PFSK-1 (cell line): ENCODE measurements around the gene CBFB.

ENCODE experiments used
- FOXP2 ChIP-seq: optimal IDR thresholded peaks from 2 replicates; pipeline ENCODE3; 2011; ENCODE audit warnings: borderline replicate concordance, control low read depth, inconsistent platforms; ENCODE audit not compliant: insufficient read depth; ENCODE audit errors: extremely low read length, extremely low read depth
- POLR2AphosphoS5 ChIP-seq: IDR thresholded peaks from 2 replicates; pipeline ENCODE4 v1.6.1; 2012; ENCODE audit warnings: low read depth, mild to moderate bottlenecking, control low read depth, low read length, moderate library complexity
- SIN3A ChIP-seq: IDR thresholded peaks from 2 replicates; pipeline ENCODE4 v1.6.1; 2012; ENCODE audit warnings: mild to moderate bottlenecking, low read length, moderate library complexity, borderline replicate concordance; ENCODE audit not compliant: insufficient read depth
- TAF1 ChIP-seq: IDR thresholded peaks from 2 replicates; pipeline ENCODE4 v1.6.1; 2012; ENCODE audit warnings: low read length, control low read depth, borderline replicate concordance; ENCODE audit not compliant: insufficient read depth
- TF ChIP-seq, protein P1 (sequence below), 2 experiments: IDR thresholded peaks; 2 replicates each; pipeline versions ENCODE4 v1.6.1 to v1.8.0; 2011 to 2012; ENCODE audit warnings: low read depth in 2 of 2, low read length in 2 of 2, control low read depth in 1 of 2, inconsistent platforms in 1 of 2, mild to moderate bottlenecking in 1 of 2, moderate library complexity in 1 of 2; ENCODE audit not compliant: insufficient read depth in 1 of 2

Gene CBFB

DNA sequence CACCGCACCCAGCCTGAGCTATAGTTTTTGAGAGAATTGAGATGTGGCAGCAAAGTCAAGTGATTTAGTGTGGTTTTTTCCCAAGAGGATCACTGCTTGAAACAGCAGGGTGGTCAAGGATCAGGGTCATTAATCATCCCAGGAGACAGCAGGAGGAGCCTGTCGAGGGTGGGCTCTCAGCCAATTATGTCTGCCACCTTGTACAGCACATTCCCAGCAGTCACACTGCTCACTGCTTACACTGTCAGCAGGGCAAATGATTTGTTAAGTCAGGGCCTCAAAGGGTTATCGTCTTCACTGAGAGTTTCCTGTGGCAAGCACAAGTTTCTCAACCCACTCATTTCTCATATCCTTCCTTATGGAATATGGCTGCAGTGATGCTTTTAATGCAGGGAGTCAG lies 108.7 kb downstream of the CBFB start:
- TF ChIP-seq TAF1 (no peak), FOXP2 (no peak), POLR2AphosphoS5 (no peak), SIN3A (no peak)
- TF ChIP-seq, protein P1, sequence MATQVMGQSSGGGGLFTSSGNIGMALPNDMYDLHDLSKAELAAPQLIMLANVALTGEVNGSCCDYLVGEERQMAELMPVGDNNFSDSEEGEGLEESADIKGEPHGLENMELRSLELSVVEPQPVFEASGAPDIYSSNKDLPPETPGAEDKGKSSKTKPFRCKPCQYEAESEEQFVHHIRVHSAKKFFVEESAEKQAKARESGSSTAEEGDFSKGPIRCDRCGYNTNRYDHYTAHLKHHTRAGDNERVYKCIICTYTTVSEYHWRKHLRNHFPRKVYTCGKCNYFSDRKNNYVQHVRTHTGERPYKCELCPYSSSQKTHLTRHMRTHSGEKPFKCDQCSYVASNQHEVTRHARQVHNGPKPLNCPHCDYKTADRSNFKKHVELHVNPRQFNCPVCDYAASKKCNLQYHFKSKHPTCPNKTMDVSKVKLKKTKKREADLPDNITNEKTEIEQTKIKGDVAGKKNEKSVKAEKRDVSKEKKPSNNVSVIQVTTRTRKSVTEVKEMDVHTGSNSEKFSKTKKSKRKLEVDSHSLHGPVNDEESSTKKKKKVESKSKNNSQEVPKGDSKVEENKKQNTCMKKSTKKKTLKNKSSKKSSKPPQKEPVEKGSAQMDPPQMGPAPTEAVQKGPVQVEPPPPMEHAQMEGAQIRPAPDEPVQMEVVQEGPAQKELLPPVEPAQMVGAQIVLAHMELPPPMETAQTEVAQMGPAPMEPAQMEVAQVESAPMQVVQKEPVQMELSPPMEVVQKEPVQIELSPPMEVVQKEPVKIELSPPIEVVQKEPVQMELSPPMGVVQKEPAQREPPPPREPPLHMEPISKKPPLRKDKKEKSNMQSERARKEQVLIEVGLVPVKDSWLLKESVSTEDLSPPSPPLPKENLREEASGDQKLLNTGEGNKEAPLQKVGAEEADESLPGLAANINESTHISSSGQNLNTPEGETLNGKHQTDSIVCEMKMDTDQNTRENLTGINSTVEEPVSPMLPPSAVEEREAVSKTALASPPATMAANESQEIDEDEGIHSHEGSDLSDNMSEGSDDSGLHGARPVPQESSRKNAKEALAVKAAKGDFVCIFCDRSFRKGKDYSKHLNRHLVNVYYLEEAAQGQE (IDR thresholded peaks at IDR 0.05; ENCODE audit: insufficient read depth in 1 of 2, low read depth in 2 of 2, low read length in 2 of 2): no peak

DNA sequence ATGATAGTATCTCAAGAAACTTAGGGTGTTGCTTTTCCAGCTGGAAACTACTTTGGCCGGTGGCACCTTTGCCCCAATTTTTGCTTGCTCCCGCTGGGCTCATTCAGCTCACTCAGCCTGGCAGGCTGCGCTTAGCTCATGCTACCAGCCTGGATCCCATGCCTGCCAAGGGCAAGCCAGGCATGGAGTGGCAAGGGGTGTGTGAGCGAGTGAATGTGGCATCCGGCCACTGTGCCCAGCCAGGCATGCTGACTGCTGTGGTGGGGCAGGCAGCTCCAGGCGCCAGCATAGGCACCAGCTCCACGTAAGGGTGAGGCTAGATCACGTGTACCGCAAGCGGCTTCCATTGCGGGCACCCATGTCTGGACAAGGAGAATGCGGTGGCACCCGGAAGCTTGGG lies 112.4 kb downstream of the CBFB start:
- no peak for TF ChIP-seq SIN3A
- TF ChIP-seq FOXP2: no peak

DNA sequence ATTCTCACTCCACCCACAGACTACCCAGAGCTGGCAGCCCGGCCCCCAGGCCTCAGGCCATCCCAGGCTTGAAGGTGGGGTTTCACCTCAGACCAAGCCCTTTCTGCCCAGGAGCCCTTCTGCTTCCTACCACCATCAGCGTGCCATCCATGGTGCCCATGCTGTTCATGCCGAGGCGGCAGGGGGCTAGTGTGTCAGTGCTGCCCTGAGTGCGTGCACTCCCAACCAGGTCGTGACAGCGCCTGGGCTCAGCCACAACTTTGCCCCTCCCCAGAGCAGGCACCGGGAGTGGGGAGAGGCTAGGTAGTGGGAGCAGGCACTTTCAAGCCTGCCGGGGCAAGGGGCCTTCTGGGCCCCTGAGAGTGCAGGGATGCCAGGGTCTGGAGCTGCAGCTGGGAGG lies 113.4 kb downstream of the CBFB start:
- TF ChIP-seq FOXP2 (no peak), SIN3A (no peak), POLR2AphosphoS5 (no peak), TAF1 (no peak)
- TF ChIP-seq, protein P1 (IDR thresholded peaks at IDR 0.05; ENCODE audit: insufficient read depth in 1 of 2, low read depth in 2 of 2, low read length in 2 of 2): no peak

DNA sequence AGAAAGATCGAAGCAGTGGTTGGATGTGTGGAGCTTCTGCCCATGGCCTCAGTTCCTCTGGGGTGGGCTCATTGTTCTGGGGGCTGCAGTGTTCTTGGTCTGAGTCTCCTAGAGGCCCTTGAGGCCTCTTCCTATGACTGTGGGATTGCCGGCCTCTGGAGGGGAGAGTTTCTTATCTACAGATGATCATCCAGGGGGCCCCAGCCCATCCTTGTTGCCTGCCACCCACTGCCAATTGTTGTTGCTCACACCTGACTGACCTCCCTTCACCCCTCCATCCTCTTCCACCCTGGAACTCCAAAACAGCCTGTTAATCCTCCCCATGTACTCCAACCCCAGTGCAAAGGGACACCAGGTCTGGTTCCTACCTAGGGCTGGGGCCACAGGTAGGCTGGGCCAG lies 116.0 kb downstream of the CBFB start:
- no peak for TF ChIP-seq SIN3A
- no peak for TF ChIP-seq TAF1
- TF ChIP-seq, protein P1 (IDR thresholded peaks at IDR 0.05; ENCODE audit: insufficient read depth in 1 of 2, low read depth in 2 of 2, low read length in 2 of 2): no peak
- no peak for TF ChIP-seq POLR2AphosphoS5
- no peak for TF ChIP-seq FOXP2

DNA sequence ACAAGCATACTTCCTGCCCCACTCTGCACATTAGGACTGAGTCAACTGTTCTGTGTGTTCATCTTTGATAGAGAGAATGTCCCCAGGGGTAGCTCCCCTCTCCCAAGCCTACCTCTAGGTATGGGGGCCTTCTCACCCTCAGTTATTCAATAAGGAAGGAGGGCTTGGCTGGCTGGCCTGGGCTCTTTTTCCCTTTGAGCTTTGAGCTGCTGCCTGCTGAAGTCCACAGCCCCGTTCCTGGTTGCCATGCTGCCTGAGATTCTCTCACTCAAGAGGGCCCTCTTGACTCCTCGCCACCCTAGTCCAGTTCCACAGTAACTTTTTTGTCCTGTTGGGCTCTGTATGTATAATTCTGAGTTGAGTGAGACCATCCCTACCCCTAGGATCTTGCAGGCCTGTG lies 116.8 kb downstream of the CBFB start:
- TF ChIP-seq FOXP2: no peak

DNA sequence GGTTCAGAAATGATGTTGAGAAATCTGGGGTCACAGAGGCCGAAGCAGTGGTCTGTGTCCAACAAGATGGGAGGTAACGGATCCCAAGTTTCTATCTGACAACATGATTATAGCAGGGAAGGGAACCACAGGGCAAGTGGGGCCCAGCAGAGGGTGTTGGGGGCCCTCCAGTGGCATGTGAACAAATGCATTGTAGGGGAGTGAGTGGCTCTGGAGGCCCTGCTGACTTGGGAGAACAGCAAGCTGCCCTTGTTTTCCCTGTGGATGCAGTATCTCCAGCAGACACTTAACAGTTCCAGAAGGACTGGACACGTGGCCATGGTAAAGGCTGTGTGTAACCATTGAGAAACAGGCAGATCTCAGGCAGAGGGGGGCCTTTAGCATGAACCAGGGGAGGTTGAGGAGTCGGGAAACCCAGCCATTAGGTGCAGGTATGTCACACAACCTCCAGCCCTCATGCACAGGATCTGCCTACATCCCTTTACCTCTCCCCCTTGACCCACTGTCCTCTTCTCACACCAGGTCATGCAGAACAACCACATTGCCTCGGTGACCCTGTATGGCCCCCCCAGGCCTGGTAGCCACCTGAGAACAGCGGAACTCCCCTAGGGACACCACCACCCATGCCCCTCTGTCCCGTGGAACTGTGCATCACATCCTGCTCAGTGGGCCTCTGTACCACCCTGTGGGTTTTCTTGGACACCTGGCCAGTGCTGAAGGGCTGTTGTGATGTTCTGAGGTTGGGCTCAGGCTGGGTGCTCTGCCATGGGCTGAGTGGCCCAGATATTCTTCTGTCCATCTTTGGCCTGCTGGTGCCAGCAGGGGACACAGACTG lies 117.8 kb downstream of the CBFB start:
- TF ChIP-seq FOXP2 (no peak), TAF1 (no peak), SIN3A (no peak), POLR2AphosphoS5 (no peak)
- TF ChIP-seq, protein P1 (IDR thresholded peaks at IDR 0.05; ENCODE audit: insufficient read depth in 1 of 2, low read depth in 2 of 2, low read length in 2 of 2): no peak
